Right lobe of liver (tissue), 4 donors: ENCODE measurements around the gene CFAP61.

ENCODE experiments used
- POLR2A ChIP-seq: fragments of 450-650 bp; IDR thresholded peaks from one replicate; pipeline ENCODE4 v1.6.1; 2017; ENCODE audit warnings: antibody characterized with exemption, mild to moderate bottlenecking
- TF ChIP-seq, protein P1 (sequence below), 4 donors: fragments of 200-600 bp in 3 of 4; fragments of 450-650 bp in 1 of 4; IDR thresholded peaks; one replicate each; pipeline versions ENCODE4 v1.5.1 to v1.8.0; 2016 to 2022; ENCODE audit warnings: antibody characterized with exemption in 4 of 4, mild to moderate bottlenecking in 2 of 4
- donor health status: DM: no; HTN: no; CAD: no.
- donor health status: DM: no; HTN: no; CAD: no.
- donor health status: DM: no; HTN: yes; CAD: no.

DNA sequence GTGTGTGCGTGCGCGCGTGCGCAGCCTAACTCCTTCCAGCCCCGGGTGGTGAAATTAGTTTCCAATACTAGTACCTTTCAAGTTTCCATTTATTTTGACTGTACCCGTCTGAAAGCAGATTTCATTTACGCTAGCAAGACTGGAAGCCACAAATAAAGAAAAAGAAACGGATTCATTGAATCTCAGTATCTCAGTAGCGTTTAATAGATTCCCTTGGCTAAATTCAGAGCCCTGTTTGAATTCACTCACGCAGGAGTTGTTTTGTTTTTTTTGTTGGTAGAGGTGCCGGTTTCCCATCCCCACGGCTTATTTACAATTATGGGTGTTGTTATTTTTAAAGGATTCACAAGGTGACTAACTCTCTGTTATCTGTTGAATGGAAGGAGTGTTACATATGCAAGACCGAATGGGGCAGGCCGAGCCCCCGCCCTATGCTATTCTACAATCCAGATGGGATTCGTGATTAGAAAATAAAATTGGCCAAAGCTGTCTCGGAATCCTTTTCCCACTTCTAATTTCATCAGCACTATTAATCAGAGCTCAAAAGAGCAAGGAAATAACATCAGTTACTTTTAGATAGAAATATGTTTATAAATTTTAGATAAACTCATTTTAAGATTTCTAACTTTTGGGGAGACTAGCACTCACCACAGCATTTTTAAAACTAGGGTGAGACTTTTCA, 313.3 kb downstream of the CFAP61 start:
- TF ChIP-seq, protein P1, sequence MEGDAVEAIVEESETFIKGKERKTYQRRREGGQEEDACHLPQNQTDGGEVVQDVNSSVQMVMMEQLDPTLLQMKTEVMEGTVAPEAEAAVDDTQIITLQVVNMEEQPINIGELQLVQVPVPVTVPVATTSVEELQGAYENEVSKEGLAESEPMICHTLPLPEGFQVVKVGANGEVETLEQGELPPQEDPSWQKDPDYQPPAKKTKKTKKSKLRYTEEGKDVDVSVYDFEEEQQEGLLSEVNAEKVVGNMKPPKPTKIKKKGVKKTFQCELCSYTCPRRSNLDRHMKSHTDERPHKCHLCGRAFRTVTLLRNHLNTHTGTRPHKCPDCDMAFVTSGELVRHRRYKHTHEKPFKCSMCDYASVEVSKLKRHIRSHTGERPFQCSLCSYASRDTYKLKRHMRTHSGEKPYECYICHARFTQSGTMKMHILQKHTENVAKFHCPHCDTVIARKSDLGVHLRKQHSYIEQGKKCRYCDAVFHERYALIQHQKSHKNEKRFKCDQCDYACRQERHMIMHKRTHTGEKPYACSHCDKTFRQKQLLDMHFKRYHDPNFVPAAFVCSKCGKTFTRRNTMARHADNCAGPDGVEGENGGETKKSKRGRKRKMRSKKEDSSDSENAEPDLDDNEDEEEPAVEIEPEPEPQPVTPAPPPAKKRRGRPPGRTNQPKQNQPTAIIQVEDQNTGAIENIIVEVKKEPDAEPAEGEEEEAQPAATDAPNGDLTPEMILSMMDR (IDR thresholded peaks at IDR 0.05), result no peak
- no peak for TF ChIP-seq POLR2A
